K562 (cell line): ENCODE data around the gene CDH7. TPM values are rescaled to one million over a fixed set of nuclear protein-coding genes. Genes with fewer than 3 reads are reported as not detected.

Source experiments
- ATAC-seq: fragments of 200-7000 bp; cut with Tn5 transposase; 3 replicates; pipeline ENCODE4 v1.9.1; 2020; ENCODE audit warnings: moderate library complexity
- BruUV-seq: library from RNA; stranded (reverse); fragments of 400-500 nt; replicated peaks from 2 replicates; lab custom pipeline; 2021; lab: Mats Ljungman, UMichigan
- CTCF ChIA-PET: fragments of 300-600 bp; formaldehyde crosslinking; extraction: SDS; loops from one replicate; lab custom pipeline; 2021; ENCODE audit warnings: low intra/inter-chr PET ratio; lab: Yijun Ruan, JAX
- POLR2A ChIA-PET: fragments of 300-600, 350-650 bp; sonication (Branson Sonifier 250); formaldehyde crosslinking; extraction: SDS; loops from one replicate; lab custom pipeline; 2021; ENCODE audit warnings: antibody characterized with exemption, inconsistent platforms; lab: Yijun Ruan, JAX
- DNase-seq, 4 experiments: peaks; one replicate each; pipeline versions ENCODE4 v3.0.0 to v3.0.0-alpha.2; 2011 to 2018; ENCODE audit warnings: low spot score in 3 of 4, mixed read lengths in 3 of 4; ENCODE audit errors: extremely low read depth in 1 of 4
- FAIRE-seq: peaks from 2 replicates; lab custom pipeline; 2011; peaks lifted over from hg19 to GRCh38; lab: Jason Lieb, UNC
- H2AFZ ChIP-seq: 2 replicates; pipeline ENCODE4 v1.6.0; 2011; ENCODE audit warnings: low read depth, low read length, control low read depth, inconsistent platforms
- H3K27ac ChIP-seq: fragments of 200-600 bp; 3 replicates; pipeline ENCODE4 v1.8.0; 2011; ENCODE audit warnings: low read depth, mild to moderate bottlenecking, control low read depth, inconsistent platforms, low read length, moderate library complexity, mixed read lengths; ENCODE audit errors: extremely low read depth
- H3K27me3 ChIP-seq, 2 experiments: fragments of 300-600 bp in 1 of 2; 2 replicates in 1 of 2; 3 replicates in 1 of 2; pipeline versions ENCODE4 v1.6.0 to v1.8.0; 2011; ENCODE audit warnings: inconsistent platforms in 2 of 2, low read length in 2 of 2, mild to moderate bottlenecking in 1 of 2, mixed read lengths in 1 of 2, moderate library complexity in 1 of 2; ENCODE audit not compliant: control insufficient read depth in 2 of 2, insufficient read depth in 2 of 2
- H3K36me3 ChIP-seq: fragments of 300-600 bp; 3 replicates; pipeline ENCODE4 v1.8.0; 2011; ENCODE audit warnings: mild to moderate bottlenecking, low read length, inconsistent platforms; ENCODE audit not compliant: control insufficient read depth, insufficient read depth
- H3K4me1 ChIP-seq, 2 experiments: fragments of 200-600 bp in 1 of 2; replicated peaks in 1 of 2; 2 replicates in 1 of 2; 3 replicates in 1 of 2; pipeline versions ENCODE4 v1.5.1 to v1.8.0; 2011; ENCODE audit warnings: inconsistent platforms in 2 of 2, low read length in 2 of 2, mild to moderate bottlenecking in 1 of 2, mixed read lengths in 1 of 2, moderate library complexity in 1 of 2; ENCODE audit not compliant: control insufficient read depth in 2 of 2, insufficient read depth in 2 of 2
- H3K4me2 ChIP-seq: 2 replicates; pipeline ENCODE4 v1.6.1; 2011; ENCODE audit warnings: low read length, control low read depth, inconsistent platforms, mixed read lengths; ENCODE audit not compliant: insufficient read depth
- H3K4me3 ChIP-seq: fragments of 200-600 bp; sonication (generic), shearing (Covaris generic); 2 replicates; pipeline ENCODE4 v1.5.1; 2016; ENCODE audit warnings: control low read depth, inconsistent platforms
- H3K79me2 ChIP-seq: fragments of 200-600 bp; 3 replicates; pipeline ENCODE4 v1.8.0; 2011; ENCODE audit warnings: low read length, inconsistent platforms; ENCODE audit not compliant: control insufficient read depth, insufficient read depth
- H3K9ac ChIP-seq, 2 experiments: 2 replicates each; pipeline versions ENCODE4 v1.6.0 to v1.6.1; 2011; ENCODE audit warnings: low read depth in 2 of 2, low read length in 2 of 2, control low read depth in 1 of 2, inconsistent platforms in 1 of 2, mild to moderate bottlenecking in 1 of 2, mixed read lengths in 1 of 2; ENCODE audit not compliant: insufficient read depth in 1 of 2
- H3K9me1 ChIP-seq: one replicate; pipeline ENCODE4 v1.6.0; 2011; ENCODE audit warnings: inconsistent platforms, mild to moderate bottlenecking, low read length, moderate library complexity; ENCODE audit not compliant: control insufficient read depth, insufficient read depth
- H3K9me3 ChIP-seq: replicated peaks from 2 replicates; pipeline ENCODE4 v1.5.1; 2011; ENCODE audit warnings: low read depth, low read length, inconsistent platforms; ENCODE audit not compliant: control insufficient read depth, insufficient read depth
- H4K20me1 ChIP-seq: replicated peaks from 2 replicates; pipeline ENCODE4 v1.6.1; 2011; ENCODE audit warnings: low read length, inconsistent platforms, mixed read lengths; ENCODE audit not compliant: control insufficient read depth, insufficient read depth
- BDP1 ChIP-seq: IDR thresholded peaks from 3 replicates; pipeline ENCODE4 v1.6.1; 2011; ENCODE audit not compliant: insufficient read length, insufficient read depth
- CHD2 ChIP-seq: IDR thresholded peaks from 2 replicates; pipeline ENCODE4 v1.6.1; 2011; ENCODE audit warnings: low read depth, low read length
- CSDE1 ChIP-seq, 2 experiments: fragments of 450-650 bp; IDR thresholded peaks; 2 replicates each; pipeline ENCODE4 v1.6.1; 2016; ENCODE audit warnings: mild to moderate bottlenecking in 1 of 2
- CTBP1 ChIP-seq: fragments of 450-650 bp; IDR thresholded peaks from 2 replicates; pipeline ENCODE4 v1.6.1; 2016; ENCODE audit warnings: borderline replicate concordance
- HSF4 ChIP-seq: fragments of 250-450 bp; sonication (Bioruptor Pico); IDR thresholded peaks from 2 replicates; pipeline ENCODE4 v2.1.2; 2022; ENCODE audit warnings: mild to moderate bottlenecking, moderate library complexity, borderline replicate concordance
- PKNOX1 ChIP-seq: fragments of 450-650 bp; IDR thresholded peaks from 2 replicates; pipeline ENCODE4 v1.6.1; 2016
- RAD21 ChIP-seq, 2 experiments: fragments of 250-450 bp in 1 of 2; fragments of 450-650 bp in 1 of 2; sonication (Bioruptor Pico) in 1 of 2; formaldehyde crosslinking in 1 of 2; IDR thresholded peaks in 1 of 2; conservative IDR thresholded peaks in 1 of 2; 2 replicates each; pipeline versions ENCODE4 v1.4.0 to v1.8.0; 2020 to 2022; ENCODE audit warnings: mild to moderate bottlenecking in 2 of 2, moderate library complexity in 1 of 2
- STAT6 ChIP-seq: sonication (generic); formaldehyde crosslinking; IDR thresholded peaks from 2 replicates; pipeline ENCODE4 v1.8.1; 2023; ENCODE audit warnings: mild to moderate bottlenecking, missing genetic modification reagents
- ZNF764 ChIP-seq: fragments of 250-450 bp; sonication (Bioruptor Pico); IDR thresholded peaks from 2 replicates; pipeline ENCODE4 v1.4.0; 2020; ENCODE audit warnings: low read depth, mild to moderate bottlenecking, moderate library complexity
- WGBS: fragments of 100-300 bp; shearing (Covaris generic); methylation state at CpG from one replicate; pipeline ENCODE4 v1.1.6; 2016; ENCODE audit warnings: low coverage, mixed read lengths; ENCODE audit not compliant: insufficient coverage; ENCODE audit errors: missing lambda C conversion rate; 5-methylcytosine and 5-hydroxymethylcytosine counted together
- in situ Hi-C: fragments of 300-500 bp; cut with MboI; formaldehyde crosslinking; loops from 4 replicates; pipeline ENCODE4 v1.15.0; 2018; ENCODE audit warnings: inconsistent platforms, mixed read lengths
- intact Hi-C: fragments of 100-400 bp; cut with micrococcal nuclease; formaldehyde crosslinking; loops from 2 replicates; pipeline ENCODE4 v1.14.2; 2022
- polyA plus RNA-seq, 8 experiments: library from polyadenylated mRNA; depleted of rRNA in 4 of 8; stranded (reverse) in 5 of 8; unstranded in 3 of 8; fragments of >200 nt; fragmentation: Nextera tagmentation in 2 of 8; fragmentation: Illumina TruSeq in 1 of 8; extraction: Ambion mirVana in 2 of 8; extraction: Trizol in 1 of 8; gene quantifications; 2 replicates each; pipeline versions ENCODE4 v1.2.1 to v1.2.3, GENCODE V29; 2011 to 2014; ENCODE audit warnings: inconsistent platforms in 1 of 8, missing spikeins in 1 of 8
- total RNA-seq, 7 experiments: library from RNA; depleted of rRNA in 6 of 7; stranded (reverse); fragments of >200 nt in 6 of 7; fragmentation: Illumina TruSeq in 2 of 7; extraction: Trizol in 2 of 7; gene quantifications; 2 replicates each; pipeline versions ENCODE4 v1.2.1 to v1.2.3, GENCODE V29; 2011 to 2021; ENCODE audit warnings: low replicate concordance in 1 of 7

Gene CDH7
- total and polyA plus RNA-seq, 9 of the 15 experiments (the other 6 are each of a cell fraction or from before 2014, with no cell fraction given) = 0.01 to 0.07 (median 0.05) TPM; not detected in 6

GRCh38 chr18:65817178-65817577 is 66.4 kb downstream of the CDH7 start (continued):
- no peak for TF ChIP-seq STAT6 (CRISPR knock-in tag)
- TF ChIP-seq ZNF764 (CRISPR knock-in tag) = no peak
- TF ChIP-seq HSF4 = no peak
- no peak for TF ChIP-seq CHD2
- no peak for TF ChIP-seq CTBP1

GRCh38 chr18:65821911-65822310 is 71.1 kb downstream of the CDH7 start:
- no peaks in the 10 kb centered on the region for H3K4me1 ChIP-seq
- H3K9me1 ChIP-seq = no peaks in the 10 kb centered on the region
- ATAC-seq = no peak
- in situ Hi-C loops = no loop called here
- no peaks in the 10 kb centered on the region for H4K20me1 ChIP-seq
- H3K79me2 ChIP-seq = no peaks in the 10 kb centered on the region
- H3K4me3 ChIP-seq = no peak overlapping the region
- H3K4me2 ChIP-seq = no peak overlapping the region
- H3K27me3 ChIP-seq = no peaks in the 10 kb centered on the region
- BruUV-seq = no TSS peak
- no peaks in the 10 kb centered on the region for H3K9me3 ChIP-seq
- no peak overlapping the region for H3K27ac ChIP-seq
- ChIA-PET CTCF (no interaction called here), POLR2A (no interaction called here)
- no peak for FAIRE-seq
- H2AFZ ChIP-seq = no peak overlapping the region
- WGBS = 0% methylated on average over 3 of the region's 3 CpGs
- no peak for DNase-seq
- no peaks in the 10 kb centered on the region for H3K36me3 ChIP-seq
- intact Hi-C loops = no loop called here
- TF ChIP-seq PKNOX1 = no peak
- no peak for TF ChIP-seq CSDE1 (IDR thresholded peaks at IDR 0.05)
- no peak for TF ChIP-seq BDP1
- TF ChIP-seq RAD21 (CRISPR knock-in tag; conservative IDR thresholded peaks at IDR 0.05 in 1 of 2, IDR thresholded peaks at IDR 0.05 in 1 of 2) = no peak
- TF ChIP-seq, all 486 proteins: peak for 0
- no peak overlapping the region for H3K9ac ChIP-seq
